ENCODE data around the gene NPEPL1. TPM values are rescaled to one million over a fixed set of nuclear protein-coding genes. Genes with fewer than 3 reads are reported as not detected.

NPEPL1 gene
- total RNA-seq, 4 donors from 2014 or later, result 24.9 to 49.8 (median 27.9) TPM

DNA sequence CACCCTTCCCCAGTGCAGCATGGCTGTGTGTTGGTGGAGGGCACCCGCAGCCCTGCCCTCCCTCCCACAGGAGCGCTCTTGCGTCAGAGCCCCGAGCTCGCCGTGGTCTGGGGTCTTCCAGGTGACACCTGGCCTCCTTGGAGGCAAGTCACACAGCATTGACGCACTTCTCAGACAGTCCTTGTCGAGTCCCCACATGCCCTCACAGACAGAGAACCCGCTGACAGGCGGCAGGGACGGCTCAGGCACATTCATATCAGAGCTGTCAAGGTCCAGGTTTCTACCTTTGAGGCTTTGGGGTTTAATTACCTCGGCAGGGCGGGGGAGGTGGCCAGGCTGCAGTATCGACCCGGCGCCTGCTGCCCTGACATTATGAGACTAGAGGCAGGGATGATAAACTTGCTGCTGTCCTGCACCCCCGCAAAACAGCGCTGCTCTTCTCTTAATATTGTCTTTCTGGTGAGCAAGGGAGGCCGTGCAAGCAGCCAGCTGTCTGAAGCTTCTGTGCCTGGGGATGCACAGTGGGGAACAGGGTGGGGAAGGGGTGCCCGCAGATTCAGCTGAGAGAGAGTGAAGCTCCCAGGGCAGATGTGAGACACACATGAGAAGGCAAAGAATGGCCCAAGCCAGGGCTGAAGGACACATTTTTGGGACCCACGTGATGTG lies 4.7 kb downstream of the NPEPL1 start:
- ATAC-seq (ENCODE audit: low FRiP score), result no peak
- TF ChIP-seq, protein P1, sequence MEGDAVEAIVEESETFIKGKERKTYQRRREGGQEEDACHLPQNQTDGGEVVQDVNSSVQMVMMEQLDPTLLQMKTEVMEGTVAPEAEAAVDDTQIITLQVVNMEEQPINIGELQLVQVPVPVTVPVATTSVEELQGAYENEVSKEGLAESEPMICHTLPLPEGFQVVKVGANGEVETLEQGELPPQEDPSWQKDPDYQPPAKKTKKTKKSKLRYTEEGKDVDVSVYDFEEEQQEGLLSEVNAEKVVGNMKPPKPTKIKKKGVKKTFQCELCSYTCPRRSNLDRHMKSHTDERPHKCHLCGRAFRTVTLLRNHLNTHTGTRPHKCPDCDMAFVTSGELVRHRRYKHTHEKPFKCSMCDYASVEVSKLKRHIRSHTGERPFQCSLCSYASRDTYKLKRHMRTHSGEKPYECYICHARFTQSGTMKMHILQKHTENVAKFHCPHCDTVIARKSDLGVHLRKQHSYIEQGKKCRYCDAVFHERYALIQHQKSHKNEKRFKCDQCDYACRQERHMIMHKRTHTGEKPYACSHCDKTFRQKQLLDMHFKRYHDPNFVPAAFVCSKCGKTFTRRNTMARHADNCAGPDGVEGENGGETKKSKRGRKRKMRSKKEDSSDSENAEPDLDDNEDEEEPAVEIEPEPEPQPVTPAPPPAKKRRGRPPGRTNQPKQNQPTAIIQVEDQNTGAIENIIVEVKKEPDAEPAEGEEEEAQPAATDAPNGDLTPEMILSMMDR (IDR thresholded peaks at IDR 0.05), result no peak
- no peak for DNase-seq (ENCODE audit: low spot score)

DNA sequence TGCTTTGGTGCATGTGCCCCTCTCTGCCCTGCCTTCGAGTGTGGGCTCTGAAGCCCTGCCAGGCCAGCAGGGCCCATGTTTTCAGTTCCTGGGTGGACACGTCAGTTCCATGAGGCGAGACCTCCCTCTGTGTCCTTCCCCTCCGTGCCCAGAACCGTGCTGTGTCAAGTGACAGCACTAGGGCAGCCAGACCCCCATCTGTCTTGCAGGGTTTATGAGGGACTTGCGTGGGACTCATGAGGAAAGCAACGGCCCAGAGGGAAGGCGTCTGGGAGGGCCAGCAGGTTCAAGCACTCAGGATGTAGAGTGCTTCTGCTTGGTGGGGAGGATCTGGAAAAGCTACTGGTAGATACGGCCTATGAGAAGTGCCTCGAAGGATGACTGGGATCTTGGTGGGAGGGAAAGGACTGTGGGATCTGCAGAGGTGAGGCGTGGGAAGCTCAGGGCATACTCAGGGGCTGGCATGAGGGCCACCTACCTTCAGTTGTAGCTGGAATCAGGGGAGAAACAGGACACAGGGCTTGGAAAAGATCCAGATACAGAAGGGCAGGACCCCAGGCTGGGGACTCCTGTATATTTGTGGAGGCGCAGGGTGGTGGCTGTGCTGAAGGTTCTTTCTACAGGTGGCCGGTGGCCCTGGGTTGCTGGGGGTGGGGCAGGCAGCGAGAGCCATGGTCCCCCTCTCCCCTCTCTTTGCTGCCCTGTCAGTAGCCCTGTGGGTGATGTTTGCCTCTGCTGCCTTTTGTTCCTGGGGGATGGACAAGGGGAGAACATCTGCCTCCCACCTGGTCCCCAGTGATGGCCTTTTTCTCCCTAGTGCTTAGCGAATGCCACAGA lies 5.5 kb downstream of the NPEPL1 start:
- TF ChIP-seq, protein P1 (IDR thresholded peaks at IDR 0.05), result no peak
- DNase-seq (ENCODE audit: low spot score) (no peak), ATAC-seq (ENCODE audit: low FRiP score) (no peak)

DNA sequence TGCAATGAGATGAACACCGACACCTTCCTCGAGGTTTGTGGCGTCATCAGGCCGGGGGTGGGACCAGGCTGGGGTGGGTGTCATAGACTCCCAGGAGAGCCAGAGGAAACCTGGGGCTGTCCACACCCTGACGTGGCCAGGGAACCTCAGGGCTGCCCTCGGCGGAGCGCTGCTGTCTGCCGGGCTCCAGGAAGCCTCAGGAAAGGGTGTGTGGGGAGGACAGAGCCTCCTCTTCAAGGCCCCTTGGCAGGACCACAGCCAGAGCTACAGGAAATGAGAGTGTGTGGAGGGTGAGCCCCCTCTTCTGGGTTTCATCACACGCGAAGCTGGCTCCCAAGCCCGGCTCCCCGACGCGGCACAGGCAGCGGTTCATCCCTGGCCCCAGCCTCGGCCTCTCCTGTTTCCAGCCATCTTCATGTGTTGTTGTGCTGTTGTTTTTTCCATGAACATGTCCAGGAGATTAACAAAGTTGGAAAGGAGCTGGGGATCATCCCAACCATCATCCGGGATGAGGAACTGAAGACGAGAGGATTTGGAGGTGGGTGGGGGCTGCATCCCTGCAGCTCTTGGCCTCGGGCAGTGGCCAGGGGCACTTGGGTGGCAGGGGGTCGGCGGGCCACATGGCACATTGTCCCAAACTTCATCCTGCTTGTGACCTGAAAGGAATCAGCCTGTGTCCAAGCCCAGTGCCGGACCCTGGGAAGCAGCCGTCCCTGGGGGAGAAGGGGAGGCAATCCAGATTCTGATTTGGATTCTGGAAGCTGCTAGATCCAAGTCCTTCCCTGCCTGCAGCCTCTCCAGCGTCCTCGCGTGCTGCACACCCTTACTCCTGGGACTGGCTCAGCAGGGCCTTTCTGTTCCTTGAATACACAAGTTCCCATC lies 6.4 kb downstream of the NPEPL1 start:
- no peak for ATAC-seq (ENCODE audit: low FRiP score)

DNA sequence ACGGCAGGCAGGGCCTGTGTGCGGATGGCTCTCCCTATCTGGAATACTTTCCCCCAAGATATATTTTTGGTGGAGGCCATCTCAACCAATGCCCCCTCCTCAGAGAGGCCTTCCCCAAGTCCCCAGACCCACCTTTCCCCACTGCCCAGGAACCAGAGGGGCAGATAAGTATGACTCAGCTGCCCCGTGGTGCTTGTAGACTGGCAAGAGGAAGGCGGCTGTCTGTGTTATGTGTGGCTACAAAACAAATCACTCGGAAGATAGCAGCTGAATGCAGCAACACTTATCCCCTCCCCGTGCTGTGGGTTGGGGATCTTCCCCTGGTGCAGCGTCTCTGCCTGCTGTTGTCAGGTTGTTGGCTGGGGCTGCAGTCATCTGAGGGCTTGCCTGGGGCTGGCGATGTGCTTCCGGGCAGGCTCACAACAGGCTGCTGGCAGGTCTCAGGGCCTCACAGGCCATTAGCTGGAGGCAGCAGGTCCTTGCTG lies 7.1 kb downstream of the NPEPL1 start:
- no peak for ATAC-seq (ENCODE audit: low FRiP score)

More for the DNA sequence above, 6.4 kb downstream of the NPEPL1 start:
- TF ChIP-seq, protein P1 (IDR thresholded peaks at IDR 0.05), result no peak
- DNase-seq (ENCODE audit: low spot score), result no peak

DNA sequence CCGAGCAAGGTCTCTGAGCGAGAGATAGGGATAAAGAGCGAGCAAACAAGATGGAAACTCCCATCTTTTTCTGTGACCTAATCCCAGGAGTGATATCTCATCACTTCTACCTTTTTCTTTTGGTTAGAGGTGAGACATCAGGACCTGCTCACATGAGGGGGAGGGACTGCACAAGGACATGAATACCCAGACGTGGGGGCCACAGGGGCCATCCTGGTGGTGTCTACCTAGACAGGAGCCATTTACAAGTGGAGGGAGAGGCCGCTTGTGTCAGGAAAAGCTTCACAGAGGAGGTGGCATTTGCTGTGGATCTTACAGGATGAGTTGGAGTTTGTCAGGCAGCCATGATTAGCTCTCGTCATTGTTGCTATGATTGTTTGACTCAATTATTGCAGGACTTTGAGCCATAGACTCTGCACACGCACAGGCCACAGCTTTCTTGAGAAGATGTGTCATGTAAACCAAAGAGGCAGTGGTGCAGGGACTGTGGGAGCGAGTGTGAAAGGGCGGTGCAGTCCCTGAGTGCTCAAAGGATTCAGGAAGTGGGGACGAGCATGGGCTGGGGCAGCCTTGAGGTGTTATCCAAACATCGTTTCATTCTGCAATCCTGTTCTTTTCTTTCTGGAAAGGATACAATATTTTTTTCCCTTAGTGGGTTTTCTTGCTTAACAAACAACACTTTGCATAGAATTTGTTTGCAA lies 7.7 kb downstream of the NPEPL1 start:
- no peak for DNase-seq (ENCODE audit: low spot score)
- ATAC-seq (ENCODE audit: low FRiP score), result no peak
- TF ChIP-seq, protein P1 (IDR thresholded peaks at IDR 0.05), result no peak

More for the DNA sequence above, 7.1 kb downstream of the NPEPL1 start:
- DNase-seq (ENCODE audit: low spot score), result no peak
- TF ChIP-seq, protein P1 (IDR thresholded peaks at IDR 0.05), result no peak

DNA sequence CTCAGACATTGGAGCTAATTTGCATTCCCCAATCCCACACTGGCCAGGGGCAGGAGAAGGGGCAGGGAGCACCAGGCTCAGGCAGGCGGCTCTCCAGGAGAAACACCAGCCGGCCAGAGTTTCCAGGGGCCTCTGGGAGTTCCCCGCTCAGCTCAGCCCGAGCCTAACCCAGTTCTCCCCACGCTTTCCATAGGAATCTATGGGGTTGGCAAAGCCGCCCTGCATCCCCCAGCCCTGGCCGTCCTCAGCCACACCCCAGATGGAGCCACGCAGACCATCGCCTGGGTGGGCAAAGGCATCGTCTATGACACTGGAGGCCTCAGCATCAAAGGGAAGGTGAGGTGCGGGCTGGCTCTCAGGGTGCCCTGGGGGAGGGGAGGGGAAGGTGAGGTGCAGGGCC lies 8.2 kb downstream of the NPEPL1 start:
- TF ChIP-seq, protein P1 (IDR thresholded peaks at IDR 0.05), result no peak
- DNase-seq (ENCODE audit: low spot score), result no peak
- no peak for ATAC-seq (ENCODE audit: low FRiP score)
